8988T (cell line): ENCODE results near the gene NXN.
"Not testable (repeated sequence)": the region's sequence is repeated elsewhere in the genome, so short reads cannot be mapped to it uniquely, and the experiment has no call there.

Experiments used
- DNase-seq: peaks from one replicate; pipeline ENCODE4 v3.0.0; 2011

NXN gene

DNA sequence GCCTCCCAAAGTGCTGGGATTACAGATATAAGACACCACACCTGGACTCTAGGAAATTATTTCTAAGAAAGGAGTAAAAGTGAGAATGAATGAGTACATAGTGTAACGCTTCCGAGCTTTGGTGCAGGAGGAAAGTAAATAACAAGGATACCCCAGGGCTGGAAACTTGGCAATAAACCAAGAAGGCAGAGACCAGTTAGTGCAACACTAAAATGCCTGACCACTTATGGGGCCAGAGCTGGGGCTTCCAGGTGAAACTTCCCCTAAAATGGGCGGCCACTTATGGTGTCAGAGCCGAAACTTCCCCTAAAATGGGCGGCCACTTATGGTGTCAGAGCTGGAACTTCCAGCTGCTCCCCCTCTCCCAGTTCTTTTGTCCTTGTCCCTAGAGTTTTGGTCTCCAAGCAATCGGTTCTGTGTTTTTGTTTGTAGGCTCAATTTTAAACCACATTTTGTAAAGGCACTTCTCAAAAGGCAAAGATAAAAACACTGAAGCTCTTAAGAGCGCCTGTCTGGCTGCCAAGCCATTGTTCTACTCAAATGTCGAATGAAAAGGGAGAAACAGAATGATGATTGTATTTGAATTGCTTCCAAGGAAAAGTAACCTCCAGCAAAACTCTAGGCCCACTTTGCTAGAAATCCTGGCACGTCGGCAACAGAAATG lies 63.9 kb downstream of the NXN start:
- DNase-seq: no peak

GRCh38 chr17:914561-914960 lies 65.0 kb downstream of the NXN start:
- no peak for DNase-seq

- no peak for DNase-seq
Measured at GRCh38 chr17:913207-913606, 66.4 kb downstream of the NXN start.

DNA sequence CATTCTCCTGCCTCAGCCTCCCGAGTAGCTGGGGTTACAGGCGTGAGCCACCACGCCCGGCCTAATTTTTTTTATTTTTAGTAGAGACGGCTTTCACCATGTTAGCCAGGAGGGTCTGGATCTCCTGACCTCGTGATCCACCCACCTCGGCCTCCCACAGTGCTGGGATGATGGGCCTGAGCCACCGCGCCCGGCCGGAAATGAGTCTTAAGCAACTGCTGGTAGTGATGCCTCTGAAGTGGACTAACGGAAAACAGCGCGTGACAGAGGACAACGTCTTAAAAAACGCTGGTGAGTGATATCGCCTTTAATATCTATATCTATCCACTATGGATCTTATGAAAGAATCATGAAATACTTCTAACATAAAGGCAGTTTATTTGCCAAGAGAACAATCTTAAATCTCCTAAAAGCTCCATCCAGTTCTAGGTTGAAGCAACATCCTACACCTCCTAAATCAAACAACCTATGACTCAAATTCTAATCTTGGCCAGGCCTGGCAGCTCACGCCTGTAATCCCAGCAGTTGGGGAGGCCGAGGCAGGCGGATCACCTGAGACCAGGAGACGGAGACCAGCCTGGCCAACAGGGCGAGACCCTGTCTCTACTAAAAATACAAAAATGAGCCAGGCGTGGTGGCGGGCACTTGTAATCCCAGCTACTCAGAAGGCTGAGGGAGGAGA lies 69.8 kb downstream of the NXN start:
- no peak for DNase-seq

- DNase-seq: no peak
Measured at GRCh38 chr17:907725-908124, 71.9 kb downstream of the NXN start.

DNA sequence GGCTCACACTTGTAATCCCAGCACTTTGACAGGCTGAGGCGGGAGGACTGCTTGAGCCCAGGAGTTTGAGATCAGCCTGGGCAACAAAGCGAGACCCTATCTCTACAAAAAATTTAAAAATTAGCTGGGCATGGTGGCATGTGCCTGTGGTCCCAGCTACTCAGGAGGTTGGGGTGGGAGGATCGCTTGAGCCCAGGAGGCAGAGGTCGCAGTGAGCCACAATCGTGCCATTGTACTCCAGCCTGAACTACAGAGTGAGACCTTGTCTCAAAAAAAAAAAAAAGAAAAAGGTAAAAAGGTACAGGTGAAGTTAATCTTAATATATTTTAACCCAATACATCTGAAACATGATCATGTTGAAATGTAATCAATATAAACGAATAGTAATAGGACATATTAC lies 73.9 kb downstream of the NXN start:
- not testable (repeated sequence) for DNase-seq

GRCh38 chr17:903691-904481 lies 75.7 kb downstream of the NXN start:
- DNase-seq: no peak

GRCh38 chr17:902463-902862 lies 77.1 kb downstream of the NXN start:
- DNase-seq: no peak

DNA sequence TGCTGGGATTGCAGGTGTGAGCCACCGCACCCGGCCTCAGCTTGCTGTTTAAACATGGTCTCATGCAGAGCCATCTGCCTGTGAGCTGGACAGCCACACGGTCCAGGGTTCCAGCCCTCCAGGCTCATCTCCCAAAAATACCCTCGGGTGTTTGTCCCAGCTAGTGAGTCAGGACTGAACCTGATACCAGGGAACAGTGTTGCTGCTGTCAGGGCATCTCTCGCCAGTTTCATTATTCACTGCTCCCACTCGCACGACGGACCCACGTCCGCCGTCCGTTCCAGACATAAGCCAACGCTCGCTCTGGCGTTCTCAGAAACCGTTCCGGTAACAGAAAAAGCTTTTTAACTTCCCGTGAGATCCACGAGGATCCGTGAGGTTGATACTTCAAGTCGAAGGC lies 77.6 kb downstream of the NXN start:
- no peak for DNase-seq

DNA sequence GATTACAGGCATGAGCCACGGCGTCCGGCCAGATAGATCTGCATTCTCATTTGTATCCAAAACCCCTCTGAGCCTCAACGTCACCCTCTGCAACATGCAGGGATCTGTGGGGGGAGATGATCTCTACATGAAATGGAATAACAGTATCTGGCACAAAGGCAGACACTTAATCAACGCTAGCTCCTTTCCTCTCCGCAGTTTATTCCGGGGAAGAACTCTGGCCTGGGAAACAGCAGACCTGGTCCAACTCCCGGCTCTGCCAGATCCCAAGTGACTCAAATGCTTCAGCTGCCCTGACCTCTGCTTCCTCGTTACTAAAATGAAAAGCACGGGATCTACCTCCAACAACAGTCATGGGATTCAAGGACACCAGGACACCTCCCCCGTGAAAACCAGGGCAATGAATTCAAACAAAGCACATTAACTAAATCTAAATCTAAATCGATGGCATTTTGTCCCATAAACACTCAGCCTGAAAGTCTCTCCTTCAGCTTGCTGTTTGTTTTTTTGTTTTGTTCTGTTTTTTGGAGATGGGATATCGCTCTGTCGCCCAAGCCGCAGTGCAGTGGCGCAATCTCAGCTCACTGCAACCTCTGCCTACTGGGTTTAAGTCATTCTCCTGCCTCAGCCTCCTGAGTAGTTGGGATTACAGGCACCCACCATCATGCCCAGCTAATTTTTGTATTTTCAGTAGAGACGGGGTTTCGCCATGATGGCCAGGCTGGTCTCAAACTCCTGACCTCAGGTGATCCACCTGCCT lies 78.2 kb downstream of the NXN start:
- DNase-seq: no peak

DNA sequence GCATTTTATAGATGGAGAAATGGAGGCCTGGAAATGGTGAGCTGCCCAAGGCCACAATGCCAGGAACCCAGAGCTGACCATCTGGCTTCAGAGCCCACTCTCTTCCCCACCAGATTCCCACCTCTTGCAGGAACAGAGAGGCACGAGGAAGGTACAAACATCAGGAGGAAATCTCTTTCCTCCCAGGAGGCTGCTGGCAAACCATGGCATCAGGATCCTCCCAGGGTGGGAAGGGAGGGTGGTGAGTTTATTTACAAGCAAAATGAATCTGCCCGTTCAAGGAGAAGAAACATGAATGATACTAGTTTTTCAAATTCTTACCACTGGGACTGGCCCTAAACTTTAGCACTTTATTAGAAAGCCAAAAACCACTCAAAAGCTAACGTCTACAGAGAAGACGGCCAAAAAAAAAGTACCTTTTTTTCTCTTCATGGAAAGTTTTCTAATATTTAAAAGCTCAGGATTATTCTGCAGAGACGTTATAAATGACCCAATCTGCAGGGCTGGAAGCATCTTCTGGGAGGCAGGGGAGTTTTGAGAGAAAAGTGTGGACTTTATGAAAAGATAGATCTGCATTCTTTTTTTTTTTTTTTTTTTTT lies 79.1 kb downstream of the NXN start:
- no peak for DNase-seq

GRCh38 chr17:897970-898619 lies 81.5 kb downstream of the NXN start:
- DNase-seq: no peak

- DNase-seq: no peak
Measured at GRCh38 chr17:896953-897661, 82.5 kb downstream of the NXN start.

DNA sequence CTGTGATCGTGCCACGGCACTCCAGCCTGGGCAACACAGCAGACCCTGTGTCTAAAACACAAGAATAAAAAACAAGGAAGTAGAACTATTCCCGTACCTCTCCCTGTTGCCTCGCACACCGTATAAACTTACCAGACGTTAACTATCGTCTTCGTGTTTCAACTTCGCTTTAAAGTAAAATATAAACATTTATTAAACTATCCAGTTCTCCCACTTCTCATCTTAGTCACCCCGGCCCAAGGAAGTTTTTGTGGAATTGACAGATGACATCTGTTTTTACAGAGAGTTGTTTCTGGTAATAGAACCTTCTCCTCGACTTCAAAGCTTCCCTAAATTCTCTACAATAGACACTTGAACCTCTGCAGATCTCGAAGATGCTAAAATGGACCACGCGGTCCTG lies 83.1 kb downstream of the NXN start:
- DNase-seq: no peak

- no peak for DNase-seq
Measured at GRCh38 chr17:892958-893357, 86.6 kb downstream of the NXN start.

DNA sequence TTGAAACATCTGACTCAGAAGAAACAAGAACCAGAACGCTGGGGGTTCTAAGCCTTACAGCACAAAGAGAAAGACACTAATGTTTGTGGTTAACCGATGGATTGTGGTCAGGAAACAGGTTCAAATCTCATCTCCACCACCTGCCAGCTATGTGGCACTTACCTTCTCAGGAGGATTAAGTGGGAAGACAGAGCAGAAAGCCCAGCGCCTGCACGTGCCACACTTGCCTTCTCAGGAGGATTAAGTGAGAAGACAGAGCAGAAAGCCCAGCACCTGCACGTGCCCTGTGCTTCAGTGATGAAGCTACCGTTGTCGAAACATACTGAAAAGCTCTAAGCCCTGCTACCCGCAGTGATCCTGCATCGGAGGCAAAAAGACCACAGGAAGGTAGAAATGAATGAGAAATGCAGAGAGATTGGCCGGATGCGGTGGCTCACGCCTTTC lies 90.6 kb downstream of the NXN start:
- no peak for DNase-seq

DNA sequence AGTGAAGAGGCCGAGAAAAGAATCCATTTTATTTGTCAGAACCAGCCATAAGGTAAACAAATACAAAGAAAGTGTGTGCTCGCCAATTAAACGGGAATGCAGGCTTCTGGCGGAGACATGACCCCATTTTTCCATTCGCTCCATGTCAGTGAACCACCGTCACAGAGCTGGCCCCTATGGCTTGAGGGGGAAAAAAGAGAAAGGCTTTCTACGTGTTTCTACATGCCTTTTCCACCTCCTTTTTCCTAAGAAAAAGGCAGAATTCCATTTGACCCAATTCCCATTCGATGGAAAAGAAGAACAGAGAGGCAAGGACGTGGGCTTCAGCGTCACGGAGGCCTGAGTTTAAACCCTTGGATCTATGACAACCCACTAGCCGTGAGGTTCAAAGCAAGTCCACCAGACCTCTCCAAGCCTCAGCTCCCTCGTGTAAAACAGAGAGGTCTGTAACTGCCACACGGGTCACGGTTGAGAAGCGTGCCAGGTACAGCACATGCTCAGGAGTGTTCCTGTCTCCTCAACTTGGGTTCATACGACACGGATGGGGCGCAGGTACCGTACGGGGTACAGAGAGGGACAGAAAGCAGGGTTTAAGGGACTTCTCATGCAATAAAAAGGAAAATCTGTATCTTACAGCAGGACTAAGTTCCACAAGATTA lies 91.9 kb downstream of the NXN start:
- DNase-seq: no peak

GRCh38 chr17:885971-886571 lies 93.5 kb downstream of the NXN start:
- no peak for DNase-seq

- DNase-seq: no peak
Measured at GRCh38 chr17:883586-883962, 96.0 kb downstream of the NXN start.

DNA sequence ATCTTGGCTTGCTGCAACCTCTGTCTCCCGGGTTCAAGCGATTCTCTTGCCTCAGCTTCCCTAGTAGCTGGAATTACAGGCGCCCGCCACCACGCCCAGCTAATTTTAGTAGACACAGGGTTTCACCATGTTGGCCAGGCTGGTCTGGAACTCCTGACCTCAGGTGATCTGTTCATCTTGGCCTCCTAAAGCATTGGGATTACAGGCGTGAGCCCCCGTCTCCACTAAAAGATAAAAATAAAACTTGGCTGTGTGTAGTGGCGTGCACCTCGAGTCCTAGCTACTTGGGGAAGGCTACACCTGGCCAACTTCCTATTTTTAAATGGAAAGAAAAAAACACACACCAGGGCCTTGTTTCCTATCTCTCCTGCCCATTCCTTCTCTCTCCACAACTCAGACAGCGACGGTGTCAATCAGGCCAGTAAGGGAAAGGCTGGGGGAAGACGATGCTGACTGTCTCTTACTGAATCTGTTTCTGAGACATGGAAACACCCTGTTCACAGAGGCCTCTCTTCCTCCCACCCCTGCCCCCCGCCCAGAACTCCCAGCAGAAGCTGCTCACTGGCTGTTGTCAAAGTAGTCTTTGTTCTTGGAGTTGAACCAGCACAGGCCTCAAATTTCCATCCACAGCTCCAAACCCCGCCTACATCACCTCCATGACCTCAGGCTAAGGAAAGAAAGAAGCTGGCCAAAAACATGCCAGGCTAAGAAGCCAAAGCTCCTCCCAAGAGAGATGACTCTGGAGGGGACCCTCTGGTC lies 96.6 kb downstream of the NXN start:
- no peak for DNase-seq
